Aorta (tissue), 5 donors: ENCODE results near the gene NALCN. TPM values are rescaled to one million over a fixed set of nuclear protein-coding genes. Genes with fewer than 3 reads are reported as not detected.

Experiments used
- ATAC-seq: fragments of 200-7000 bp; cut with Tn5 transposase; one replicate; pipeline ENCODE4 v1.9.1; 2022; ENCODE audit warnings: moderate library complexity; ENCODE audit not compliant: low FRiP score
- DNase-seq, 2 donors: peaks; one replicate each; pipeline ENCODE4 v3.0.0-alpha.2; 2020
- H3K27ac ChIP-seq, 2 donors: one replicate each; pipeline ENCODE4 v1.5.1; 2013; ENCODE audit warnings: low read length in 2 of 2, mild to moderate bottlenecking in 2 of 2, moderate library complexity in 2 of 2, control low read depth in 1 of 2, inconsistent platforms in 1 of 2, low read depth in 1 of 2
- H3K27me3 ChIP-seq, 2 donors: one replicate each; pipeline ENCODE4 v1.6.1; 2013; ENCODE audit warnings: control low read depth in 1 of 2, low read length in 1 of 2, mild to moderate bottlenecking in 1 of 2, moderate library complexity in 1 of 2; ENCODE audit not compliant: insufficient read depth in 2 of 2, control insufficient read depth in 1 of 2
- H3K36me3 ChIP-seq, 2 donors: one replicate each; pipeline ENCODE4 v1.6.1; 2013; ENCODE audit warnings: control low read depth in 1 of 2, low read length in 1 of 2, mild to moderate bottlenecking in 1 of 2; ENCODE audit not compliant: insufficient read depth in 2 of 2, control insufficient read depth in 1 of 2
- H3K4me1 ChIP-seq, 2 donors: one replicate each; pipeline ENCODE4 v1.6.1; 2013; ENCODE audit warnings: low read length in 2 of 2, control low read depth in 1 of 2, mild to moderate bottlenecking in 1 of 2, moderate library complexity in 1 of 2; ENCODE audit not compliant: insufficient read depth in 2 of 2, control insufficient read depth in 1 of 2
- H3K4me3 ChIP-seq, 2 donors: one replicate each; pipeline ENCODE4 v1.5.1; 2013; ENCODE audit warnings: low read length in 2 of 2, control low read depth in 1 of 2, mild to moderate bottlenecking in 1 of 2
- H3K9me3 ChIP-seq: one replicate; pipeline ENCODE4 v1.6.1; 2013; ENCODE audit warnings: mild to moderate bottlenecking, low read length; ENCODE audit not compliant: control insufficient read depth
- WGBS, 2 donors: extraction: QIAGEN DNeasy Blood & Tissue Kit; methylation state at CpG; one replicate each; pipeline ENCODE4 v1.1.7; 2013; 5-methylcytosine and 5-hydroxymethylcytosine counted together
- intact Hi-C, 2 donors: fragments of 100-400 bp; cut with DNase I; formaldehyde crosslinking; loops; one replicate each; pipeline versions ENCODE4 v1.14.2 to v1.15.0; 2022
- polyA plus RNA-seq, 2 donors: library from polyadenylated mRNA; stranded (reverse); fragments of 200-250 nt; gene quantifications; one replicate each; pipeline ENCODE4 v1.2.3, GENCODE V29; 2013
- total RNA-seq, 2 donors: library from RNA; stranded (reverse); fragmentation: NEBNext Ultra II Directional; extraction: Animal tissue kit (Norgen Biotek cat#: 25700); gene quantifications; one replicate each; pipeline ENCODE4 v1.2.1, GENCODE V29; 2021
- donor health status: healthy with polysubstance abuse.
- donor health status: Bipolar disorder and iron deficiency.
- donor health status: DM: no; HTN: no; CAD: no.
- donor health status: DM: no; HTN: no; CAD: no.
- donor health status: DM: yes; HTN: yes; CAD: no.

The NALCN gene
- total and polyA plus RNA-seq, 4 donors: 2.4 to 16.2 (median 8.2) TPM

DNA sequence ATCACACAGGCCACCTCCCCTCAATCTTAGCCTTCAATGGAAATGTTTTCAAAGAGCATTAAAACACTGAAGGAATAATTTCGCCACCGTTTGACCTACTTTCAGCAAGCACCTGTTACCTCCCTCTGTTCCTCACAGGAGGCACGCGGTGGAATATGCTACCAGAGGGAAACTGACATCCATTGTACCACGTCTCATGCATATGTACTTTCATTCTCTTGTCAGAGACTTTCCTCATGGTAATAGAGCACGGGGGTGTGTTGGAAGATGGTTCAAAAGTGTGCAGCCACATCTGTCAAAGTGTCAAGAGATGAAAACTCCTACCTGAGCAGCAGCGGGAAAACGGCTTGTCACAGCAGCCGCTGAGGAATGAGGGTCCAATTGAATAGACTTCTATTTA lies 143.4 kb downstream of the NALCN start:
- Histone ChIP-seq H3K27ac (no peak overlapping the region), H3K4me3 (no peak overlapping the region), H3K4me1 (no peaks in the 10 kb centered on the region), H3K9me3 (no peaks in the 10 kb centered on the region), H3K27me3 (no peaks in the 10 kb centered on the region), H3K36me3 (peaks cover 0 to 6% of the 10 kb centered on the region in 2 donors)
- WGBS, 2 donors: 93% methylated on average over 9 of the region's 9 CpGs
- DNase-seq (no peak), ATAC-seq (no peak)
- intact Hi-C loops: no loop called here

DNA sequence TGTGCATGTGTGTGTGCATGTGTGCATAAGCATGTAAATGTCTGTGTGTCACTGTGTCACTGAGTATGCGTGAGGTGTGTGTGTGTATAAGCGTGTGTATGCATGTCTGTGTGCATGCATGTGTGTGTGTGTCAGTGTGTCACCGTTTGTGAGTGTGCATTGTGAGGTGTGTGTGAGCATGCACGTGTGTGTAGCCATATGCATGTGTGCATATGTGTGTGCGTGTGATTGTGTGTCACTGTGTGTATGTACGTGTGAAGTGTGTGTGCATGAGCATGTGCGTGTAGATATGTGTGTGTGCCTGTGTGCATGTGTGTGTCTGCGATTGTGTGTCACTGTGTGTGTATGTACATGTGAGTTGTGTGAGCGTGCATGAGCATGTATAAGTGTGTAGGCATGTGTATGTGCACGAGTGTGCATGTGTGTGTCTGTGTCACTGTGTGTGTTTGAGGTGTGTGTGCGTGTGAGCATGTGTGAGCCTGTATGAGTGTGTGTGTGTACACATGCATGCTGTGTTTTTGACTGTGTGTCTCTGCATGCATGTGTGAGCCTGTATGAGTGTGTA lies 144.5 kb downstream of the NALCN start:
- Histone ChIP-seq H3K9me3 (no peaks in the 10 kb centered on the region), H3K4me3 (no peak overlapping the region), H3K27me3 (no peaks in the 10 kb centered on the region), H3K36me3 (peaks cover 0 to 7% of the 10 kb centered on the region in 2 donors), H3K4me1 (no peaks in the 10 kb centered on the region), H3K27ac (no peak overlapping the region)
- WGBS, 2 donors: 96% methylated on average over 11 of the region's 11 CpGs
- ATAC-seq (no peak), DNase-seq (no peak)
- intact Hi-C loops: no loop called here

DNA sequence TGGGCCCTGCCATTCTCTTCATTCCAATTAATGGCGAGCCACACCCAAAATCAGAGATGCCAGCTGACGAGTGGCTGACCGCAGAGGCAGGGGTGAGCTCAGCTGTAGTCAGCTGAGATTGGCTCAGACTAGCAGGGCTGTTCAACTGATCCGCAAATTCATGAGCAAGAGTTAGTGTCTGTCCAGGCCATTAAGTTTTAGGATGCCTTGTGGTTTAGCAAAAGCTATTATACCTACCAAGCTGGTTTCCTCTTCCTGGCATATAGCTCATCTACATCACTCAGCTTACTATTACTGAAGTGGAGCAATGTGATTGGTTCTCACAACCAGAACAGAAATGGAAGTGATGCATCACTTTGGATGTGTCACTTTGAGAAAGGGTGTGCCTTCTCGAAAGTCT lies 148.7 kb downstream of the NALCN start:
- Histone ChIP-seq H3K27me3 (no peaks in the 10 kb centered on the region), H3K27ac (no peak overlapping the region), H3K4me3 (no peak overlapping the region), H3K4me1 (no peaks in the 10 kb centered on the region), H3K36me3 (peaks cover 4 to 7% of the 10 kb centered on the region in 2 donors), H3K9me3 (no peaks in the 10 kb centered on the region)
- ATAC-seq: no peak
- no peak for DNase-seq
- intact Hi-C loops: no loop called here
- WGBS, 2 donors: 95 to 96% methylated on average over 5 of the region's 5 CpGs

DNA sequence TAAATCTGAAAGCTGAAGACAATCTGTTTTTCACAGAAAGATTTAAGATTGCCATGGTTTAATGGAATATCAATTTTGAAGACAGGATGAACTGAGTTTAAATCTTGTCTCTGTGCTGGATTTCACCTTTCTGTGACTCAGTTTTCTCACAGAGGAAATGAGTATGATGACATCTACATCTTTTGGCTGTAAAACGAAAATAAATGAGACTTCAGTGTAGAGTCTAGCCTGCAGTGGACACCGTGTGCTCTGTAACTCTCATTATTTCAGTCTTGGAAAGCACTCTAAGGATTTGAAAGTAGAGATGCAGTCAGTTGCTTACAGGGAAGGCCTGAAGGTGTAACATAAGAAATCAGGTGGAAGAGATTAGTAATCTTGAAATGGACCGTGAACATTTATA lies 150.4 kb downstream of the NALCN start:
- no peaks in the 10 kb centered on the region for H3K4me1 ChIP-seq
- ATAC-seq (no peak), DNase-seq (no peak)
- H3K27me3 ChIP-seq: no peaks in the 10 kb centered on the region
- no peak overlapping the region for H3K27ac ChIP-seq
- intact Hi-C loops: no loop called here
- H3K36me3 ChIP-seq: peaks cover 1 to 4% of the 10 kb centered on the region in 2 donors
- WGBS, 2 donors: 84 to 87% methylated on average over 3 of the region's 3 CpGs
- H3K9me3 ChIP-seq: no peaks in the 10 kb centered on the region
- H3K4me3 ChIP-seq: no peak overlapping the region

DNA sequence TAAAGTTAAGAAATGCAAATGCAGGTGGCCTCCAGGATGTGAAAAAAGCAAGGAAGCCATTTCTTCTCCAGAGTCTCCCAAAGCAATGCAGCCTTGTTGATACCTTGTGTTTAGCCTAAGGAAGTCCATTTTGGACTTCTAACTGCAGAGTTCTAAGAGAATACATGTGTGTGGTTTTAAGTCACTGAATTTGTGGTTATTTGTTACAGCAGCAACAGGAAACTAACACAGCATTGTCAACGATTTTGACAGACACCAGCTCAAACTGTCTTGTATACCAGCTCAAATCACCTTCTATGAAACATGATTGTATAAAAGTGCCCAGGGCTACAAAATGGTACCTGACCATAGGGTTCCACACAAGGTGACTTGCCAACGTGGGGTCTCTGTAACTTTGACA lies 151.4 kb downstream of the NALCN start:
- 83 to 86% methylated on average over 2 of the region's 2 CpGs for WGBS, 2 donors
- H3K36me3 ChIP-seq: peaks cover 1 to 4% of the 10 kb centered on the region in 2 donors
- H3K27ac ChIP-seq: no peak overlapping the region
- H3K4me1 ChIP-seq: no peaks in the 10 kb centered on the region
- H3K4me3 ChIP-seq: no peak overlapping the region
- DNase-seq (no peak), ATAC-seq (no peak)
- intact Hi-C loops: no loop called here
- H3K9me3 ChIP-seq: no peaks in the 10 kb centered on the region
- no peaks in the 10 kb centered on the region for H3K27me3 ChIP-seq

DNA sequence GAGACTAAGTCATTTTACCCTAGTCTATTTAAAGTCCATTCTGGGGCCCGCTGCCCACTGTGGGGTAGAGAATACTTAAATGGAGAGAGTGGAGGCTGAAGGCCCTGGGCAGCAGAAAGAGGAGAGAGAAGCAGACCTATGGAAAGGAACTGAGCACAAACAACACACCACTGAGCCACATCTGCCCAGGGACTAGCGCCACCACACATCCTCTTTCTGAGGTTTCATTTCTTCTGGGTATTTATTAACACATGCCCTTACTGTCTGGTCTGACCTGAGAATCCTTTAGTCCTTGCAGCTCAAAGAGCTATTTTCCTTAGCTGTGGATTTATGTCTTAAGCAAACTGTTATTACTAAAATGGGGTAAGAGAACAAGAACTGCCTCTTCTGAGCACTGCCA lies 154.0 kb downstream of the NALCN start:
- H3K36me3 ChIP-seq: peaks cover 4 to 6% of the 10 kb centered on the region in 2 donors
- H3K4me3 ChIP-seq: no peak overlapping the region
- WGBS, 2 donors: 93 to 97% methylated on average over 2 of the region's 2 CpGs
- no peaks in the 10 kb centered on the region for H3K9me3 ChIP-seq
- no peak for ATAC-seq
- no peaks in the 10 kb centered on the region for H3K4me1 ChIP-seq
- intact Hi-C loops: no loop called here
- no peak for DNase-seq
- H3K27ac ChIP-seq: no peak overlapping the region
- H3K27me3 ChIP-seq: no peaks in the 10 kb centered on the region

DNA sequence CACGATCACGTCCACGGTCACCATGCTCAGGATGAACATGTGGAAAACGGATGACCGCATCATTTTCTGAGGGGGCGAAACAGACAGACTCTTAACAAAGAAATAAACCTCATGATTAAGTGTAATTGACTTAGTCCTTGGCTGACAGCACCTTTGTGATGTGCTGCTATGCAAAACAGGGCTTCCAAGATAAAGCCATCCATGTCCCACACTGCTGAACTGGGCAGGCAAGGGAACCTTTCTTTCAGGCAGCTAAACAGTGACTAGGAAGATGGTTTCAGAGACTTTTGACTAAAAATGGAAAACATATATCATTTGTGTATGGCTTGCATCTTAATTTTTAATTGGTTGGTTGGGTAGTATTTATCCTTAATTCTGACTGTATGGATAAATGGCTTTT lies 157.8 kb downstream of the NALCN start:
- no peak overlapping the region for H3K27ac ChIP-seq
- 96 to 97% methylated on average over 6 of the region's 6 CpGs for whole genome bisulfite sequencing, 2 donors
- peaks cover 0 to 7% of the 10 kb centered on the region in 2 donors for H3K36me3 ChIP-seq
- no peaks in the 10 kb centered on the region for H3K9me3 ChIP-seq
- no peaks in the 10 kb centered on the region for H3K4me1 ChIP-seq
- intact Hi-C loops: no loop called here
- H3K27me3 ChIP-seq: no peaks in the 10 kb centered on the region
- no peak overlapping the region for H3K4me3 ChIP-seq
- DNase-seq (no peak), ATAC-seq (no peak)

DNA sequence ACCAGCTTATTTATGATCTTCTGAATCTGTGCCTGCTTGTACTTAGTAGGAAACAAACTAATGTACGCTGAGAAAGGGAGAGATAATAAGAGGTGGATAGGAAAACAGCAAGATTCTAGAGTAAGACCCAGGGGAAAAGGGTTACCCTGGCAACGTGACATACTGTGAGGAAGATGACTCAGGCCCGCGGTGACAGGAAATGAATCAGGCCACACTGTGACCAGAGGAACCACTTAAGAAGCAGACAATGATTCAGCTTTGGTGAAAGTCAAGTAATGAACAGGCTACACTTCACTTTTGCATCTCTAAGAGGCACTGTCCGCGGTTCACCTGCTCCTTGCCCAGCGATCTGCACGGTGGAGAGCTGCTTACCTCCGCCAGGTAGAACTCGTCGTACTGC lies 158.2 kb downstream of the NALCN start:
- no peak overlapping the region for H3K4me3 ChIP-seq
- DNase-seq (no peak), ATAC-seq (no peak)
- H3K27me3 ChIP-seq: no peaks in the 10 kb centered on the region
- H3K27ac ChIP-seq: no peak overlapping the region
- H3K9me3 ChIP-seq: no peaks in the 10 kb centered on the region
- no peaks in the 10 kb centered on the region for H3K4me1 ChIP-seq
- intact Hi-C loops: no loop called here
- 76 to 77% methylated on average over 11 of the region's 11 CpGs for WGBS, 2 donors
- peaks cover 0 to 7% of the 10 kb centered on the region in 2 donors for H3K36me3 ChIP-seq

DNA sequence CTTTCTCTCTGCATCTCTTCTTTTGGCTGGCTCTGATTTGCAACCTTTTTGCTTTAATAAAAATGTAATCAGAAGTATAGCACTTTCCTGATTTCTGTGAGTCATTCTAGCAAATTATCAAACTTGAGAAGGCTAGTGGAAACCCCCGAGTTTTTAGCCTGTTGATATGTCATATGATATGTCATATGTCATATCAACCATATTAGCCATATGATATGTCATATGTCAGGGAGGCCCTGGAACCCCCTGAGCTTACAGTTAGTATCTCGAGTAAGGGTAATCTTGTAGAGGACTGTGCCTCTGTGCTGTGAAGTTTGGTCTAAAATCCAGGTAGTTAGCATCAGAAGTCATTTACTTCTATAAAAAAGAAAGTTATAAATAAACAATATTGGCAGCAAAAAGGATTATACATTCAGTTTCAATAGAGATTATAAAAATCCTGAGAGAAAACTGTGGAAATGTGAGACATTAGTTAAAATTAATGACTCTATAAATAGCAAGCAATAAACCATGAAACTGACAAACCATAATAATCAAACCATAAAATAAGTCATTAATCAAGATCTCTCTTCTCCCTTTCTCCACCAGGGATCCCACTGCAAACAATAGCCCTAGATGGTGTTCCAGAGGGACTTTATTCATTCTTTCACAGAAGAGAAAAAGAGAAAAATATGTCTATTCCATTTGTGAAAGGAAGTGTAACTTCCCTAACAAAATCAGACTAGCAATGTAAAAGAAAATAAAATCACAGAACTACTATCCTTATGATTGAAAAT lies 167.4 kb downstream of the NALCN start:
- intact Hi-C loops: no loop called here
- no peak for ATAC-seq
- no peaks in the 10 kb centered on the region for H3K27me3 ChIP-seq
- H3K9me3 ChIP-seq: peaks cover 3% of the 10 kb centered on the region
- H3K4me1 ChIP-seq: no peaks in the 10 kb centered on the region
- DNase-seq: no peak
- no peak overlapping the region for H3K4me3 ChIP-seq
- whole genome bisulfite sequencing, 2 donors: 57 to 61% methylated on average over 2 of the region's 2 CpGs
- no peak overlapping the region for H3K27ac ChIP-seq
- peaks cover 0 to 5% of the 10 kb centered on the region in 2 donors for H3K36me3 ChIP-seq
